Nephron (organoid): Measurements from ENCODE around the gene TRPM6.

Experiments used
- H3K27ac Mint-ChIP-seq, 3 experiments: 2 replicates each; pipeline ENCODE4 v1.8.0; 2020; ENCODE audit warnings: mixed read lengths in 3 of 3, mild to moderate bottlenecking in 2 of 3, moderate library complexity in 1 of 3
- H3K27me3 Mint-ChIP-seq: 2 replicates; pipeline ENCODE4 v1.8.0; 2021; ENCODE audit warnings: low read depth, mild to moderate bottlenecking, moderate library complexity, mixed read lengths
- H3K36me3 Mint-ChIP-seq: 2 replicates; pipeline ENCODE4 v1.8.0; 2020; ENCODE audit warnings: low read depth, mixed read lengths
- H3K4me1 Mint-ChIP-seq: 2 replicates; pipeline ENCODE4 v1.8.0; 2020; ENCODE audit warnings: mixed read lengths
- H3K4me3 Mint-ChIP-seq, 3 experiments: 2 replicates each; pipeline ENCODE4 v1.8.0; 2020; ENCODE audit warnings: mild to moderate bottlenecking in 3 of 3, mixed read lengths in 3 of 3, moderate library complexity in 2 of 3
- H3K9me3 Mint-ChIP-seq: 2 replicates; pipeline ENCODE4 v1.8.0; 2020; ENCODE audit warnings: mixed read lengths
- TF ChIP-seq, protein P1 (sequence below), 3 experiments: fragments of 200-600 bp; sonication (generic); IDR thresholded peaks; one replicate each; pipeline ENCODE4 v1.5.0; 2021; ENCODE audit warnings: antibody characterized with exemption in 3 of 3; ENCODE audit not compliant: unreplicated experiment in 3 of 3

The TRPM6 gene

GRCh38 chr9:74875656-74876055 lies 12.1 kb downstream of the TRPM6 start:
- H3K4me1 Mint-ChIP-seq: no peaks in the 10 kb centered on the region
- H3K4me3 Mint-ChIP-seq: no peak overlapping the region
- H3K27me3 Mint-ChIP-seq: no peaks in the 10 kb centered on the region
- no peak overlapping the region for H3K27ac Mint-ChIP-seq
- peaks cover 14% of the 10 kb centered on the region for H3K9me3 Mint-ChIP-seq
- H3K36me3 Mint-ChIP-seq: no peaks in the 10 kb centered on the region
- TF ChIP-seq, protein P1, sequence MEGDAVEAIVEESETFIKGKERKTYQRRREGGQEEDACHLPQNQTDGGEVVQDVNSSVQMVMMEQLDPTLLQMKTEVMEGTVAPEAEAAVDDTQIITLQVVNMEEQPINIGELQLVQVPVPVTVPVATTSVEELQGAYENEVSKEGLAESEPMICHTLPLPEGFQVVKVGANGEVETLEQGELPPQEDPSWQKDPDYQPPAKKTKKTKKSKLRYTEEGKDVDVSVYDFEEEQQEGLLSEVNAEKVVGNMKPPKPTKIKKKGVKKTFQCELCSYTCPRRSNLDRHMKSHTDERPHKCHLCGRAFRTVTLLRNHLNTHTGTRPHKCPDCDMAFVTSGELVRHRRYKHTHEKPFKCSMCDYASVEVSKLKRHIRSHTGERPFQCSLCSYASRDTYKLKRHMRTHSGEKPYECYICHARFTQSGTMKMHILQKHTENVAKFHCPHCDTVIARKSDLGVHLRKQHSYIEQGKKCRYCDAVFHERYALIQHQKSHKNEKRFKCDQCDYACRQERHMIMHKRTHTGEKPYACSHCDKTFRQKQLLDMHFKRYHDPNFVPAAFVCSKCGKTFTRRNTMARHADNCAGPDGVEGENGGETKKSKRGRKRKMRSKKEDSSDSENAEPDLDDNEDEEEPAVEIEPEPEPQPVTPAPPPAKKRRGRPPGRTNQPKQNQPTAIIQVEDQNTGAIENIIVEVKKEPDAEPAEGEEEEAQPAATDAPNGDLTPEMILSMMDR (IDR thresholded peaks at IDR 0.05; ENCODE audit: unreplicated experiment in 3 of 3): no peak

GRCh38 chr9:74874220-74874619 lies 13.5 kb downstream of the TRPM6 start:
- Mint-ChIP-seq H3K36me3 (no peaks in the 10 kb centered on the region), H3K4me1 (no peaks in the 10 kb centered on the region), H3K4me3 (no peak overlapping the region), H3K9me3 (peaks cover 6% of the 10 kb centered on the region), H3K27me3 (no peaks in the 10 kb centered on the region), H3K27ac (no peak overlapping the region)
- TF ChIP-seq, protein P1 (IDR thresholded peaks at IDR 0.05; ENCODE audit: unreplicated experiment in 3 of 3): no peak

DNA sequence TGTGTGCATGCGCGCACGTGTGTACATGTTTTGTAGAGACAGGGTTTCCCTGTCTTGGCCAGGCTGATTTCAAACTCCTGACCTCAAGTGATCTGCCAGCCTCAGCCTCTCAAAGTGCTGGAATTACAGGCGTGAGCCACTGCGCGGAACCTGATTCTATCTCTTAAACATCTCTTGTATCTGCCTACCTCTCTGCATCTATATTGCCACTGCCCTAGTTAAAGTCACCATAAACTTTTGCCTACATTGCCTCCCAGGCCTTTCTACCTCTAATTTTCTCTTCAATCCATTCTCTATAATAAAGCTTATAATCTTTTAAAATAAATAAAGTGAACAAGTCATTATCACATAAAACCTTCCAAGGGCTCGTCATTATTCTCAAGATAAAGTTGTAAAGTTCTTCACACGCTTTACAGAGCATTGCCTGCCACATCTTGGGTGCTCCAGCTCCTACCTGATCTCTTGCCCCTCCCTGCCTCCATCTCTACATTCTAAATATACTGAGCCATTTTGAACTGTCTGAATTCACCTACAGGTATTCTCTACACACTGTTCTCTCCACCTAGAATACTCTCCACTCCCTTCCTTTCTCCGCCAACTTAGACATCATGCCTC lies 15.0 kb downstream of the TRPM6 start:
- Mint-ChIP-seq H3K4me3 (no peak overlapping the region), H3K36me3 (no peaks in the 10 kb centered on the region), H3K27me3 (no peaks in the 10 kb centered on the region), H3K27ac (no peak overlapping the region), H3K9me3 (no peaks in the 10 kb centered on the region), H3K4me1 (no peaks in the 10 kb centered on the region)
- TF ChIP-seq, protein P1 (IDR thresholded peaks at IDR 0.05; ENCODE audit: unreplicated experiment in 3 of 3): no peak

DNA sequence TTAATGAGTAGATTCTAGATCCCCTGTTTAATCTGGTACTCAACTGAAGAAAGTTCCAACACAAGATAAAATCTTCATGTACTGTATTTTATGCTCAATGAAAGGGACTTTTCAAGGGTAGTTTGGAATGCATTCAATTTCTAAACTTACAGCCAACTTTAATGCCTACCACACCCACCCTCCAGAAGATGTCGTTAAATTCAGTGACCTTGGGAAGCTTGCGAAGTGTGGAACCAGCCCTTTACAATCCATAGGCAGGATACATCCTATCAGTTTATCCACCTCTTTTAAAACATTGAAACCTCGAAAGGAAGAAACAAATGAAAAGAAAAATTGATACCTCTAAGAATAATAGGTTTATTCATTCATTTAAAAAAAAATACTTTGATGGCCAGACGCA lies 20.2 kb downstream of the TRPM6 start:
- Mint-ChIP-seq H3K27me3 (no peaks in the 10 kb centered on the region), H3K27ac (no peak overlapping the region), H3K36me3 (no peaks in the 10 kb centered on the region), H3K4me3 (no peak overlapping the region), H3K4me1 (no peaks in the 10 kb centered on the region), H3K9me3 (no peaks in the 10 kb centered on the region)
- TF ChIP-seq, protein P1 (IDR thresholded peaks at IDR 0.05; ENCODE audit: unreplicated experiment in 3 of 3): no peak

- no peaks in the 10 kb centered on the region for H3K4me1 Mint-ChIP-seq
- no peaks in the 10 kb centered on the region for H3K27me3 Mint-ChIP-seq
- TF ChIP-seq, protein P1 (IDR thresholded peaks at IDR 0.05; ENCODE audit: unreplicated experiment in 3 of 3): no peak
- no peaks in the 10 kb centered on the region for H3K9me3 Mint-ChIP-seq
- H3K27ac Mint-ChIP-seq: no peak overlapping the region
- no peak overlapping the region for H3K4me3 Mint-ChIP-seq
- H3K36me3 Mint-ChIP-seq: no peaks in the 10 kb centered on the region
These were observed 22.5 kb downstream of the TRPM6 start for GRCh38 chr9:74865177-74865576.

GRCh38 chr9:74861773-74862474 lies 25.8 kb downstream of the TRPM6 start:
- no peaks in the 10 kb centered on the region for H3K9me3 Mint-ChIP-seq

More at GRCh38 chr9:74861773-74862474, 25.8 kb downstream of the TRPM6 start:
- no peaks in the 10 kb centered on the region for H3K4me1 Mint-ChIP-seq
- no peak overlapping the region for H3K4me3 Mint-ChIP-seq
- no peak overlapping the region for H3K27ac Mint-ChIP-seq
- H3K27me3 Mint-ChIP-seq: no peaks in the 10 kb centered on the region
- no peaks in the 10 kb centered on the region for H3K36me3 Mint-ChIP-seq
- TF ChIP-seq, protein P1 (IDR thresholded peaks at IDR 0.05; ENCODE audit: unreplicated experiment in 3 of 3): no peak
